H9 (cell line): ENCODE results near the gene XRRA1. TPM values are rescaled to one million over a fixed set of nuclear protein-coding genes. Genes with fewer than 3 reads are reported as not detected.

ENCODE experiments used
- DNase-seq: peaks from one replicate; pipeline ENCODE4 v3.0.0-alpha.2; 2017
- H2AFZ ChIP-seq: one replicate; pipeline ENCODE4 v1.6.1; 2013; ENCODE audit warnings: mild to moderate bottlenecking, low read length, control low read depth, moderate library complexity
- H2AK5ac ChIP-seq: 2 replicates; pipeline ENCODE4 v1.6.1; 2013; ENCODE audit warnings: low read length, control low read depth, mixed read lengths; ENCODE audit not compliant: insufficient read length
- H2BK120ac ChIP-seq: one replicate; pipeline ENCODE4 v1.6.1; 2013; ENCODE audit warnings: low read depth, mild to moderate bottlenecking, low read length, control low read depth, inconsistent platforms; ENCODE audit not compliant: poor library complexity, severe bottlenecking
- H2BK12ac ChIP-seq: 2 replicates; pipeline ENCODE4 v1.6.1; 2013; ENCODE audit warnings: low read length, control low read depth, mixed read lengths, low read depth; ENCODE audit not compliant: insufficient read length
- H2BK15ac ChIP-seq: 2 replicates; pipeline ENCODE4 v1.6.1; 2013; ENCODE audit warnings: low read depth, low read length, control low read depth
- H2BK20ac ChIP-seq: one replicate; pipeline ENCODE4 v1.6.1; 2013; ENCODE audit warnings: low read depth, mild to moderate bottlenecking, low read length, control low read depth, inconsistent platforms; ENCODE audit not compliant: poor library complexity, severe bottlenecking
- H2BK5ac ChIP-seq: 2 replicates; pipeline ENCODE4 v1.6.1; 2013; ENCODE audit warnings: low read length, control low read depth, mixed read lengths; ENCODE audit not compliant: insufficient read length
- H3K14ac ChIP-seq: 2 replicates; pipeline ENCODE4 v1.6.1; 2013; ENCODE audit warnings: low read length, control low read depth; ENCODE audit not compliant: insufficient read depth
- H3K18ac ChIP-seq: 2 replicates; pipeline ENCODE4 v1.6.1; 2013; ENCODE audit warnings: low read depth, mild to moderate bottlenecking, mixed read lengths, low read length, control low read depth; ENCODE audit not compliant: insufficient read length
- H3K23ac ChIP-seq: 2 replicates; pipeline ENCODE4 v1.6.1; 2013; ENCODE audit warnings: low read length, control low read depth, mixed read lengths, low read depth; ENCODE audit not compliant: insufficient read length
- H3K23me2 ChIP-seq: 2 replicates; pipeline ENCODE4 v1.6.1; 2013; ENCODE audit warnings: low read depth, mild to moderate bottlenecking, mixed read lengths, low read length, control low read depth; ENCODE audit not compliant: insufficient read length, poor library complexity, severe bottlenecking
- H3K27ac ChIP-seq: 2 replicates; pipeline ENCODE4 v1.5.1; 2013; ENCODE audit warnings: low read length, control low read depth, mixed read lengths, low read depth; ENCODE audit not compliant: insufficient read length
- H3K27me3 ChIP-seq: 2 replicates; pipeline ENCODE4 v1.6.1; 2013; ENCODE audit warnings: low read length, control low read depth, inconsistent platforms; ENCODE audit not compliant: insufficient read depth
- H3K4ac ChIP-seq: 2 replicates; pipeline ENCODE4 v1.6.1; 2013; ENCODE audit warnings: low read depth, mild to moderate bottlenecking, control low read depth, inconsistent platforms, low read length, moderate library complexity
- H3K4me1 ChIP-seq: 2 replicates; pipeline ENCODE4 v1.6.1; 2013; ENCODE audit warnings: low read length, control low read depth, inconsistent platforms; ENCODE audit not compliant: insufficient read depth
- H3K4me2 ChIP-seq: 2 replicates; pipeline ENCODE4 v1.6.1; 2013; ENCODE audit warnings: low read length, control low read depth, mixed read lengths; ENCODE audit not compliant: insufficient read length, insufficient read depth
- H3K56ac ChIP-seq: 2 replicates; pipeline ENCODE4 v1.6.1; 2013; ENCODE audit warnings: low read depth, mild to moderate bottlenecking, mixed read lengths, low read length, control low read depth; ENCODE audit not compliant: insufficient read length
- H3K79me1 ChIP-seq: 2 replicates; pipeline ENCODE4 v1.6.1; 2013; ENCODE audit warnings: low read depth, mild to moderate bottlenecking, moderate library complexity, low read length, control low read depth, inconsistent platforms; ENCODE audit not compliant: insufficient read depth, poor library complexity, severe bottlenecking
- H3K79me2 ChIP-seq: 2 replicates; pipeline ENCODE4 v1.6.1; 2013; ENCODE audit warnings: low read length, control low read depth, inconsistent platforms; ENCODE audit not compliant: insufficient read depth
- H3K9ac ChIP-seq: 2 replicates; pipeline ENCODE4 v1.6.1; 2013; ENCODE audit warnings: low read length, control low read depth, mixed read lengths; ENCODE audit not compliant: insufficient read length; ENCODE audit errors: extremely low read depth
- H3K9me3 ChIP-seq: one replicate; pipeline ENCODE4 v1.6.1; 2013; ENCODE audit warnings: low read depth, low read length, inconsistent platforms; ENCODE audit not compliant: control insufficient read depth
- H3T11ph ChIP-seq: one replicate; pipeline ENCODE4 v1.6.1; 2013; ENCODE audit warnings: mild to moderate bottlenecking, low read length, control low read depth, inconsistent platforms
- H4K20me1 ChIP-seq: one replicate; pipeline ENCODE4 v1.6.1; 2013; ENCODE audit not compliant: control insufficient read depth, insufficient read length, insufficient read depth
- H4K5ac ChIP-seq: 2 replicates; pipeline ENCODE4 v1.6.1; 2013; ENCODE audit warnings: low read depth, mild to moderate bottlenecking, mixed read lengths, low read length, control low read depth; ENCODE audit not compliant: insufficient read length
- H4K8ac ChIP-seq: replicated peaks from 2 replicates; pipeline ENCODE4 v1.6.1; 2013; ENCODE audit warnings: low read length, control low read depth, mixed read lengths, low read depth; ENCODE audit not compliant: insufficient read length
- H4K91ac ChIP-seq: 2 replicates; pipeline ENCODE4 v1.6.1; 2013; ENCODE audit warnings: low read depth, mild to moderate bottlenecking, moderate library complexity, mixed read lengths, low read length, control low read depth; ENCODE audit not compliant: insufficient read length
- H3K27ac Mint-ChIP-seq, 3 experiments: 2 replicates in 2 of 3; 3 replicates in 1 of 3; pipeline ENCODE4 v1.8.0; 2020 to 2021; ENCODE audit warnings: mixed read lengths in 3 of 3, mild to moderate bottlenecking in 1 of 3, moderate library complexity in 1 of 3
- H3K27me3 Mint-ChIP-seq: 2 replicates; pipeline ENCODE4 v1.8.0; 2021; ENCODE audit warnings: low read depth, mild to moderate bottlenecking, moderate library complexity, mixed read lengths
- H3K36me3 Mint-ChIP-seq, 3 experiments: 2 replicates in 2 of 3; 3 replicates in 1 of 3; pipeline ENCODE4 v1.8.0; 2020 to 2021; ENCODE audit warnings: low read depth in 3 of 3, mixed read lengths in 3 of 3; ENCODE audit not compliant: insufficient read depth in 1 of 3
- H3K4me1 Mint-ChIP-seq, 2 experiments: 2 replicates each; pipeline ENCODE4 v1.8.0; 2020; ENCODE audit warnings: mixed read lengths in 2 of 2
- H3K4me3 Mint-ChIP-seq, 2 experiments: 2 replicates in 1 of 2; 3 replicates in 1 of 2; pipeline ENCODE4 v1.8.0; 2020 to 2021; ENCODE audit warnings: mild to moderate bottlenecking in 2 of 2, mixed read lengths in 2 of 2, moderate library complexity in 1 of 2
- H3K9me3 Mint-ChIP-seq, 2 experiments: 2 replicates in 1 of 2; 3 replicates in 1 of 2; pipeline ENCODE4 v1.8.0; 2020; ENCODE audit warnings: mild to moderate bottlenecking in 2 of 2, mixed read lengths in 2 of 2, moderate library complexity in 1 of 2
- WGBS: extraction: QIAGEN DNeasy Blood & Tissue Kit; methylation state at CpG from one replicate; pipeline ENCODE4 v1.1.7; 2013; ENCODE audit warnings: missing lambda C conversion rate, low lambda C conversion rate, mixed read lengths; ENCODE audit not compliant: insufficient read length; ENCODE audit errors: extremely low coverage; 5-methylcytosine and 5-hydroxymethylcytosine counted together
- total RNA-seq: library from RNA; stranded (reverse); gene quantifications from 2 replicates; pipeline ENCODE4 v1.2.1, GENCODE V29; 2021
- TF ChIP-seq, protein P1 (sequence below): fragments of 200-600 bp; sonication (generic); conservative IDR thresholded peaks from 3 replicates; pipeline ENCODE4 v1.8.0; 2021; ENCODE audit warnings: antibody characterized with exemption, mild to moderate bottlenecking

Gene XRRA1
- total RNA-seq, 1 experiment from 2014 or later = 4.5 TPM

DNA sequence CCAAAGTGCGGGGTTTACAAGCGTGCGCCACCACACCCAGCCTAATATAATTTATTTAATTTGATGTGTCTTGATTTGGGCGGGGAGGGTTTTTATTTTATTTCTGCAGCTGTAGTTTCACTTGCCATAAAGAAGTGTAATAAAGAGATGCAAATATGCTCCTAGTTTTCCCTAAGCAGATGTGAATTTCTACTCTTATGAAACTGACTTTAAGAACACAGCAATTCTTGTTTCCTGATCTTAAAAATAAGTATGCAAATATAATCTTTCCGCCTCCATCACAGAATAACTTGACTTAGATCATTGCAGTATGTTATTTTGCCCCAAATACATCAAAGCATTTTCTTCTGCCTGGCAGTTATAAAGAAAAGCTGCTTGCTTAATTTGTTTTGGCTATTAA is 4.6 kb upstream of the XRRA1 start:
- Histone ChIP-seq H2AFZ (no peak overlapping the region), H4K5ac (no peak overlapping the region), H2BK20ac (no peak overlapping the region), H3K79me2 (peaks cover 30% of the 10 kb centered on the region), H3K18ac (no peak overlapping the region), H3K23ac (no peak overlapping the region), H3T11ph (no peak overlapping the region), H2BK15ac (no peak overlapping the region), H4K8ac (no peak overlapping the region), H3K79me1 (peaks cover 11% of the 10 kb centered on the region), H2BK12ac (no peak overlapping the region), H4K91ac (no peak overlapping the region), H3K27me3 (no peaks in the 10 kb centered on the region), H3K4ac (no peak overlapping the region), H3K56ac (no peak overlapping the region), H3K4me1 (no peaks in the 10 kb centered on the region), H3K14ac (no peak overlapping the region), H3K4me2 (no peak overlapping the region), H3K27ac (no peak overlapping the region), H3K9ac (no peak overlapping the region), H3K23me2 (peaks cover 5% of the 10 kb centered on the region), H2AK5ac (no peak overlapping the region), H3K9me3 (no peaks in the 10 kb centered on the region), H2BK5ac (no peak overlapping the region), H4K20me1 (no peaks in the 10 kb centered on the region), H2BK120ac (no peak overlapping the region)
- no peak overlapping the region for H3K27ac Mint-ChIP-seq
- WGBS = no CpG with 5 or more reads among the region's 5 CpGs
- H3K9me3 Mint-ChIP-seq = no peaks in the 10 kb centered on the region; a peak in 1 of 5 replicates
- no peaks in the 10 kb centered on the region for H3K27me3 Mint-ChIP-seq
- H3K36me3 Mint-ChIP-seq = peaks cover 0 to 17% (median 6%) of the 10 kb centered on the region in 3 experiments; a peak in 5 of 7 replicates
- TF ChIP-seq, protein P1, sequence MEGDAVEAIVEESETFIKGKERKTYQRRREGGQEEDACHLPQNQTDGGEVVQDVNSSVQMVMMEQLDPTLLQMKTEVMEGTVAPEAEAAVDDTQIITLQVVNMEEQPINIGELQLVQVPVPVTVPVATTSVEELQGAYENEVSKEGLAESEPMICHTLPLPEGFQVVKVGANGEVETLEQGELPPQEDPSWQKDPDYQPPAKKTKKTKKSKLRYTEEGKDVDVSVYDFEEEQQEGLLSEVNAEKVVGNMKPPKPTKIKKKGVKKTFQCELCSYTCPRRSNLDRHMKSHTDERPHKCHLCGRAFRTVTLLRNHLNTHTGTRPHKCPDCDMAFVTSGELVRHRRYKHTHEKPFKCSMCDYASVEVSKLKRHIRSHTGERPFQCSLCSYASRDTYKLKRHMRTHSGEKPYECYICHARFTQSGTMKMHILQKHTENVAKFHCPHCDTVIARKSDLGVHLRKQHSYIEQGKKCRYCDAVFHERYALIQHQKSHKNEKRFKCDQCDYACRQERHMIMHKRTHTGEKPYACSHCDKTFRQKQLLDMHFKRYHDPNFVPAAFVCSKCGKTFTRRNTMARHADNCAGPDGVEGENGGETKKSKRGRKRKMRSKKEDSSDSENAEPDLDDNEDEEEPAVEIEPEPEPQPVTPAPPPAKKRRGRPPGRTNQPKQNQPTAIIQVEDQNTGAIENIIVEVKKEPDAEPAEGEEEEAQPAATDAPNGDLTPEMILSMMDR = no peak
- peaks cover 13 to 19% of the 10 kb centered on the region in 2 experiments for H3K4me1 Mint-ChIP-seq
- H3K4me3 Mint-ChIP-seq = no peak overlapping the region
- DNase-seq = no peak
